DOHH2 (cell line): ENCODE measurements around the gene RNF32.

Experiments used
- H3F3A ChIP-seq: fragments of 200-600 bp; sonication (generic), shearing (Covaris generic); 2 replicates; pipeline ENCODE4 v1.6.0; 2016; ENCODE audit warnings: antibody characterized with exemption, mild to moderate bottlenecking; ENCODE audit not compliant: control insufficient read depth, insufficient read depth
- H3K27ac ChIP-seq: fragments of 200-600 bp; sonication (generic); 2 replicates; pipeline ENCODE4 v1.5.1; 2014; ENCODE audit warnings: low read depth, mild to moderate bottlenecking, low read length, moderate library complexity
- H3K27me3 ChIP-seq: fragments of 200-600 bp; sonication (generic); 2 replicates; pipeline ENCODE4 v1.6.1; 2014; ENCODE audit warnings: mild to moderate bottlenecking, low read length, mixed read lengths; ENCODE audit not compliant: control insufficient read depth
- H3K36me3 ChIP-seq: fragments of 200-600 bp; sonication (generic); 2 replicates; pipeline ENCODE4 v1.6.1; 2014; ENCODE audit warnings: mild to moderate bottlenecking, low read length, moderate library complexity, mixed read lengths; ENCODE audit not compliant: control insufficient read depth
- H3K4me1 ChIP-seq: fragments of 200-600 bp; sonication (generic); 2 replicates; pipeline ENCODE4 v1.6.1; 2014; ENCODE audit warnings: mild to moderate bottlenecking, low read length, mixed read lengths; ENCODE audit not compliant: control insufficient read depth
- H3K4me2 ChIP-seq: fragments of 200-600 bp; sonication (generic); 2 replicates; pipeline ENCODE4 v1.6.0; 2014; ENCODE audit warnings: mild to moderate bottlenecking, low read length, moderate library complexity
- H3K4me3 ChIP-seq: fragments of 200-600 bp; sonication (generic); 2 replicates; pipeline ENCODE4 v1.5.1; 2014; ENCODE audit warnings: mild to moderate bottlenecking, low read length, mixed read lengths
- H3K79me2 ChIP-seq: fragments of 200-600 bp; sonication (generic); 2 replicates; pipeline ENCODE4 v1.6.1; 2014; ENCODE audit warnings: mild to moderate bottlenecking, low read length, mixed read lengths; ENCODE audit not compliant: control insufficient read depth
- H3K9me2 ChIP-seq: fragments of 200-600 bp; sonication (generic); replicated peaks from 2 replicates; pipeline ENCODE4 v1.6.1; 2014; ENCODE audit warnings: mild to moderate bottlenecking, low read length, mixed read lengths; ENCODE audit not compliant: control insufficient read depth
- H3K9me3 ChIP-seq: fragments of 200-600 bp; sonication (generic); 2 replicates; pipeline ENCODE4 v1.6.1; 2014; ENCODE audit warnings: antibody characterized with exemption, low read length, mixed read lengths; ENCODE audit not compliant: control insufficient read depth, insufficient read depth
- H4K20me1 ChIP-seq: fragments of 200-600 bp; sonication (generic); 2 replicates; pipeline ENCODE4 v1.6.0; 2014; ENCODE audit warnings: low read depth, mild to moderate bottlenecking, antibody characterized with exemption, low read length, moderate library complexity; ENCODE audit not compliant: control insufficient read depth, insufficient read depth
- CTCF ChIP-seq: fragments of 200-600 bp; sonication (generic); IDR thresholded peaks from one replicate; pipeline ENCODE4 v1.5.1; 2014; ENCODE audit warnings: antibody characterized with exemption, mild to moderate bottlenecking, low read depth, low read length; ENCODE audit not compliant: poor library complexity, severe bottlenecking
- EZH2phosphoT487 ChIP-seq: fragments of 200-600 bp; sonication (generic); IDR thresholded peaks from 2 replicates; pipeline ENCODE4 v1.6.1; 2017; ENCODE audit warnings: borderline replicate concordance, mild to moderate bottlenecking, antibody characterized with exemption, low read length, moderate library complexity, mixed read lengths

RNF32 gene

GRCh38 chr7:156677374-156678054 lies 36.9 kb downstream of the RNF32 start:
- Histone ChIP-seq H4K20me1 (no peaks in the 10 kb centered on the region), H3K27ac (no peak overlapping the region), H3K9me2 (no peaks in the 10 kb centered on the region), H3K27me3 (no peaks in the 10 kb centered on the region), H3K4me3 (no peak overlapping the region), H3K4me1 (no peaks in the 10 kb centered on the region), H3K4me2 (no peak overlapping the region), H3K36me3 (peaks cover 36% of the 10 kb centered on the region), H3F3A (no peaks in the 10 kb centered on the region), H3K9me3 (no peaks in the 10 kb centered on the region), H3K79me2 (no peaks in the 10 kb centered on the region)
- TF ChIP-seq EZH2phosphoT487 = no peak
- TF ChIP-seq CTCF = no peak

DNA sequence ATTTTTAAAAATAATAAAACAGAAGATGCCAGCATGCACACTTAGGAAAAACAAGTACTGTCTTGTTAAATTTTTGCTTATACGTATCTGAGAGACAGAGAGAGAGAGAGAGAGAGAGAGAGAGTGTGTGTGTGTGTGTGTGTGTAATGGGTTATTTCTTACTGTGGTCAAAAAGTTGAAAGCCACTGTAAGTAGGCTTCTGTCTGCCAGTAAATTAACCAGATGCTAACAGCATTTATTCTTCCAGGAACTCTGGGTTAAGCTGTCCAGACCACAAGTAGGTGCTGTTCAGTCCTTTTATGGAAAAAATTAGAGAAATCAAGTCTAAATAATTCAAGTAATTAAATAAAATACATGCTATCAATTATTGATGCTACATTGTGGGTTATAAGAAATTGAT lies 39.7 kb downstream of the RNF32 start:
- H3K79me2 ChIP-seq = no peaks in the 10 kb centered on the region
- H3K4me1 ChIP-seq = no peaks in the 10 kb centered on the region
- H3K4me3 ChIP-seq = no peak overlapping the region
- no peaks in the 10 kb centered on the region for H3K9me3 ChIP-seq
- H3K36me3 ChIP-seq = peaks cover 53% of the 10 kb centered on the region
- no peaks in the 10 kb centered on the region for H4K20me1 ChIP-seq
- no peak overlapping the region for H3K4me2 ChIP-seq
- H3K27ac ChIP-seq = no peak overlapping the region
- H3K27me3 ChIP-seq = no peaks in the 10 kb centered on the region
- no peaks in the 10 kb centered on the region for H3K9me2 ChIP-seq
- H3F3A ChIP-seq = no peaks in the 10 kb centered on the region
- TF ChIP-seq CTCF = no peak
- TF ChIP-seq EZH2phosphoT487 = no peak

- H3K9me3 ChIP-seq = no peaks in the 10 kb centered on the region
- no peak overlapping the region for H3K4me3 ChIP-seq
- H3K9me2 ChIP-seq = no peaks in the 10 kb centered on the region
- H4K20me1 ChIP-seq = no peaks in the 10 kb centered on the region
- no peak overlapping the region for H3K27ac ChIP-seq
- H3K27me3 ChIP-seq = no peaks in the 10 kb centered on the region
- no peak overlapping the region for H3K4me2 ChIP-seq
- TF ChIP-seq EZH2phosphoT487 (no peak), CTCF (no peak)
- H3K4me1 ChIP-seq = no peaks in the 10 kb centered on the region
- H3F3A ChIP-seq = no peaks in the 10 kb centered on the region
- peaks cover 42% of the 10 kb centered on the region for H3K36me3 ChIP-seq
- H3K79me2 ChIP-seq = no peaks in the 10 kb centered on the region
These were observed 42.4 kb downstream of the RNF32 start for GRCh38 chr7:156682928-156683327.
